Neural progenitor cell (in vitro differentiated cells): ENCODE data around the gene CAPZB. TPM values are rescaled to one million over a fixed set of nuclear protein-coding genes. Genes with fewer than 3 reads are reported as not detected.
A peak's percentile ranks its signal among the peaks of the same experiment; 100 is the strongest.

Experiments used
- DNase-seq: peaks from one replicate; pipeline ENCODE4 v3.0.0-alpha.2; 2016; ENCODE audit warnings: low spot score
- H2AFZ ChIP-seq: fragments of 200-600 bp; sonication (generic); replicated peaks from 2 replicates; pipeline ENCODE4 v1.6.1; 2016; ENCODE audit warnings: antibody characterized with exemption
- H3F3A ChIP-seq: fragments of 200-600 bp; sonication (generic); 2 replicates; pipeline ENCODE4 v1.6.1; 2016; ENCODE audit warnings: antibody characterized with exemption, low read depth
- H3K27ac ChIP-seq: fragments of 200-600 bp; sonication (generic); 2 replicates; pipeline ENCODE4 v1.5.1; 2016; ENCODE audit warnings: mild to moderate bottlenecking
- H3K27me3 ChIP-seq: fragments of 200-600 bp; sonication (generic); 2 replicates; pipeline ENCODE4 v1.6.1; 2016; ENCODE audit warnings: mild to moderate bottlenecking, moderate library complexity
- H3K36me3 ChIP-seq: fragments of 200-600 bp; sonication (generic); 2 replicates; pipeline ENCODE4 v1.5.1; 2016
- H3K4me1 ChIP-seq: fragments of 200-600 bp; sonication (generic); 2 replicates; pipeline ENCODE4 v1.6.1; 2016; ENCODE audit warnings: mixed run types
- H3K4me2 ChIP-seq: fragments of 200-600 bp; sonication (generic); 2 replicates; pipeline ENCODE4 v1.6.1; 2016
- H3K4me3 ChIP-seq: fragments of 200-600 bp; sonication (generic); 2 replicates; pipeline ENCODE4 v1.5.1; 2016
- H3K79me2 ChIP-seq: fragments of 200-600 bp; sonication (generic); 2 replicates; pipeline ENCODE4 v1.6.1; 2016; ENCODE audit warnings: low read depth
- H3K9ac ChIP-seq: fragments of 200-600 bp; sonication (generic); 2 replicates; pipeline ENCODE4 v1.6.1; 2016
- H3K9me3 ChIP-seq: fragments of 200-600 bp; sonication (generic); 2 replicates; pipeline ENCODE4 v1.5.1; 2016; ENCODE audit warnings: low read depth
- H4K20me1 ChIP-seq: fragments of 200-600 bp; sonication (generic); 2 replicates; pipeline ENCODE4 v1.6.1; 2016; ENCODE audit warnings: low read depth
- H3K27ac Mint-ChIP-seq: 3 replicates; pipeline ENCODE4 v1.8.0; 2021; ENCODE audit warnings: mixed read lengths
- H3K27me3 Mint-ChIP-seq: 2 replicates; pipeline ENCODE4 v1.8.0; 2022; ENCODE audit warnings: low read depth, mild to moderate bottlenecking, inconsistent platforms, moderate library complexity, mixed read lengths; ENCODE audit not compliant: insufficient read depth
- H3K36me3 Mint-ChIP-seq: 3 replicates; pipeline ENCODE4 v1.8.0; 2021; ENCODE audit warnings: mixed read lengths
- H3K4me1 Mint-ChIP-seq: 3 replicates; pipeline ENCODE4 v1.8.0; 2021; ENCODE audit warnings: mixed read lengths
- H3K4me3 Mint-ChIP-seq: 3 replicates; pipeline ENCODE4 v1.8.0; 2021; ENCODE audit warnings: mild to moderate bottlenecking, moderate library complexity, mixed read lengths
- H3K9me3 Mint-ChIP-seq: 3 replicates; pipeline ENCODE4 v1.8.0; 2020; ENCODE audit warnings: mixed read lengths
- EZH2 ChIP-seq: fragments of 200-600 bp; sonication (generic); IDR thresholded peaks from 2 replicates; pipeline ENCODE4 v1.6.1; 2017; ENCODE audit warnings: antibody characterized with exemption, mild to moderate bottlenecking, moderate library complexity
- EZH2phosphoT487 ChIP-seq: fragments of 200-600 bp; sonication (generic); IDR thresholded peaks from 2 replicates; pipeline ENCODE4 v1.6.1; 2017; ENCODE audit warnings: antibody characterized with exemption
- total RNA-seq: library from RNA; depleted of rRNA; stranded (reverse); fragments of >200 nt; gene quantifications from 2 replicates; pipeline ENCODE4 v1.2.3, GENCODE V29; 2015; ENCODE audit warnings: low replicate concordance
- TF ChIP-seq, protein P1 (sequence below): fragments of 200-600 bp; sonication (generic); IDR thresholded peaks from 2 replicates; pipeline ENCODE4 v1.5.1; 2017; ENCODE audit warnings: antibody characterized with exemption, mild to moderate bottlenecking

Gene CAPZB
- total RNA-seq, 1 donor from 2014 or later = 134 TPM

GRCh38 chr1:19479351-19480120 is 5.8 kb downstream of the CAPZB start:
- no peak overlapping the region for H3K4me3 ChIP-seq
- H3K4me1 ChIP-seq = peaks cover 39% of the 10 kb centered on the region
- H3K4me3 Mint-ChIP-seq = no peak overlapping the region
- no peaks in the 10 kb centered on the region for H3K36me3 ChIP-seq
- H2AFZ ChIP-seq = no peak overlapping the region
- H3F3A ChIP-seq = no peaks in the 10 kb centered on the region
- peak overlapping the region; percentile 72 for H3K27ac Mint-ChIP-seq
- peaks cover 2% of the 10 kb centered on the region for H3K27me3 Mint-ChIP-seq
- H3K79me2 ChIP-seq = peaks cover 100% of the 10 kb centered on the region
- peak overlapping the region; percentile 17 for H3K4me2 ChIP-seq
- peak overlapping the region; percentile 16 for H3K9ac ChIP-seq
- H4K20me1 ChIP-seq = peaks cover 100% of the 10 kb centered on the region
- peaks cover 10% of the 10 kb centered on the region for H3K36me3 Mint-ChIP-seq
- TF ChIP-seq EZH2phosphoT487 (no peak), EZH2 (no peak)
- TF ChIP-seq, protein P1, sequence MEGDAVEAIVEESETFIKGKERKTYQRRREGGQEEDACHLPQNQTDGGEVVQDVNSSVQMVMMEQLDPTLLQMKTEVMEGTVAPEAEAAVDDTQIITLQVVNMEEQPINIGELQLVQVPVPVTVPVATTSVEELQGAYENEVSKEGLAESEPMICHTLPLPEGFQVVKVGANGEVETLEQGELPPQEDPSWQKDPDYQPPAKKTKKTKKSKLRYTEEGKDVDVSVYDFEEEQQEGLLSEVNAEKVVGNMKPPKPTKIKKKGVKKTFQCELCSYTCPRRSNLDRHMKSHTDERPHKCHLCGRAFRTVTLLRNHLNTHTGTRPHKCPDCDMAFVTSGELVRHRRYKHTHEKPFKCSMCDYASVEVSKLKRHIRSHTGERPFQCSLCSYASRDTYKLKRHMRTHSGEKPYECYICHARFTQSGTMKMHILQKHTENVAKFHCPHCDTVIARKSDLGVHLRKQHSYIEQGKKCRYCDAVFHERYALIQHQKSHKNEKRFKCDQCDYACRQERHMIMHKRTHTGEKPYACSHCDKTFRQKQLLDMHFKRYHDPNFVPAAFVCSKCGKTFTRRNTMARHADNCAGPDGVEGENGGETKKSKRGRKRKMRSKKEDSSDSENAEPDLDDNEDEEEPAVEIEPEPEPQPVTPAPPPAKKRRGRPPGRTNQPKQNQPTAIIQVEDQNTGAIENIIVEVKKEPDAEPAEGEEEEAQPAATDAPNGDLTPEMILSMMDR = no peak
- no peaks in the 10 kb centered on the region for H3K9me3 Mint-ChIP-seq
- no peaks in the 10 kb centered on the region for H3K9me3 ChIP-seq
- DNase-seq = no peak
- H3K4me1 Mint-ChIP-seq = peaks cover 58% of the 10 kb centered on the region
- H3K27me3 ChIP-seq = no peaks in the 10 kb centered on the region
- no peak overlapping the region for H3K27ac ChIP-seq

- no peak overlapping the region for H3K4me3 ChIP-seq
- no peaks in the 10 kb centered on the region for H3F3A ChIP-seq
- Mint-ChIP-seq H3K4me3 (no peak overlapping the region), H3K36me3 (peaks cover 7% of the 10 kb centered on the region), H3K4me1 (peaks cover 50% of the 10 kb centered on the region), H3K9me3 (no peaks in the 10 kb centered on the region), H3K27ac (peak overlapping the region; percentile 31), H3K27me3 (peaks cover 2% of the 10 kb centered on the region)
- H3K27ac ChIP-seq = no peak overlapping the region
- H3K9ac ChIP-seq = no peak overlapping the region
- H3K36me3 ChIP-seq = no peaks in the 10 kb centered on the region
- H3K4me1 ChIP-seq = peaks cover 27% of the 10 kb centered on the region
- peaks cover 100% of the 10 kb centered on the region for H3K79me2 ChIP-seq
- H2AFZ ChIP-seq = no peak overlapping the region
- no peak overlapping the region for H3K4me2 ChIP-seq
- no peak for DNase-seq
- TF ChIP-seq, protein P1 = no peak
- TF ChIP-seq EZH2phosphoT487 = no peak
- TF ChIP-seq EZH2 = no peak
- no peaks in the 10 kb centered on the region for H3K9me3 ChIP-seq
- H3K27me3 ChIP-seq = no peaks in the 10 kb centered on the region
- H4K20me1 ChIP-seq = peaks cover 100% of the 10 kb centered on the region
Observed at GRCh38 chr1:19478322-19478721, 7.0 kb downstream of the CAPZB start.

- no peak for DNase-seq
- no peak overlapping the region for H3K27ac ChIP-seq
- no peak overlapping the region for H3K4me3 ChIP-seq
- H3K27me3 Mint-ChIP-seq = peaks cover 2% of the 10 kb centered on the region
- no peaks in the 10 kb centered on the region for H3K36me3 ChIP-seq
- no peak overlapping the region for H3K4me3 Mint-ChIP-seq
- H3K27me3 ChIP-seq = no peaks in the 10 kb centered on the region
- peaks cover 43% of the 10 kb centered on the region for H3K4me1 Mint-ChIP-seq
- H3K9me3 Mint-ChIP-seq = no peaks in the 10 kb centered on the region
- H3K4me2 ChIP-seq = no peak overlapping the region
- H3K79me2 ChIP-seq = peaks cover 99% of the 10 kb centered on the region
- H3K27ac Mint-ChIP-seq = peak overlapping the region; percentile 31
- no peak for TF ChIP-seq EZH2phosphoT487
- no peak for TF ChIP-seq EZH2
- TF ChIP-seq, protein P1 = no peak
- H3F3A ChIP-seq = no peaks in the 10 kb centered on the region
- H4K20me1 ChIP-seq = peaks cover 97% of the 10 kb centered on the region
- no peaks in the 10 kb centered on the region for H3K9me3 ChIP-seq
- H3K4me1 ChIP-seq = peaks cover 23% of the 10 kb centered on the region
- H2AFZ ChIP-seq = no peak overlapping the region
- H3K9ac ChIP-seq = no peak overlapping the region
- peaks cover 5% of the 10 kb centered on the region for H3K36me3 Mint-ChIP-seq
Observed at GRCh38 chr1:19477284-19478249, 7.8 kb downstream of the CAPZB start.
